Calu3 (cell line): Measurements from ENCODE around the gene CDH4. TPM values are rescaled to one million over a fixed set of nuclear protein-coding genes. Genes with fewer than 3 reads are reported as not detected.

Source experiments
- BruUV-seq: library from RNA; stranded (reverse); fragments of 400-500 nt; replicated peaks from 2 replicates; lab custom pipeline; 2021; lab: Mats Ljungman, UMichigan
- CTCF ChIA-PET: fragments of 300-600 bp; sonication (Branson Sonifier 250); formaldehyde crosslinking; loops from one replicate; lab custom pipeline; 2022; ENCODE audit warnings: antibody characterized with exemption; lab: Charles Lee
- DNase-seq: peaks from one replicate; pipeline ENCODE4 v3.0.0; 2022
- H3K27ac Mint-ChIP-seq: one replicate; pipeline ENCODE4 v1.8.0; 2022; ENCODE audit warnings: mixed read lengths; ENCODE audit not compliant: unreplicated experiment
- H3K27me3 Mint-ChIP-seq: one replicate; pipeline ENCODE4 v1.8.0; 2022; ENCODE audit warnings: mixed read lengths; ENCODE audit not compliant: unreplicated experiment
- H3K36me3 Mint-ChIP-seq: one replicate; pipeline ENCODE4 v1.8.0; 2022; ENCODE audit warnings: mild to moderate bottlenecking, moderate library complexity, mixed read lengths; ENCODE audit not compliant: insufficient read depth, unreplicated experiment
- H3K4me1 Mint-ChIP-seq: one replicate; pipeline ENCODE4 v1.8.0; 2022; ENCODE audit warnings: mild to moderate bottlenecking, low read depth, mixed read lengths; ENCODE audit not compliant: unreplicated experiment
- H3K4me3 Mint-ChIP-seq: one replicate; pipeline ENCODE4 v1.8.0; 2022; ENCODE audit warnings: mild to moderate bottlenecking, low read depth, moderate library complexity, mixed read lengths; ENCODE audit not compliant: unreplicated experiment
- H3K9me3 Mint-ChIP-seq: one replicate; pipeline ENCODE4 v1.8.0; 2022; ENCODE audit warnings: low read depth, mixed read lengths; ENCODE audit not compliant: unreplicated experiment
- intact Hi-C: fragments of 100-400 bp; cut with micrococcal nuclease; formaldehyde crosslinking; loops from one replicate; pipeline ENCODE4 v1.10.0; 2022; ENCODE audit not compliant: unreplicated experiment
- total RNA-seq: library from RNA; stranded (reverse); gene quantifications from 2 replicates; pipeline ENCODE4 v1.2.3, GENCODE V29; 2022
- TF ChIP-seq, protein P1 (sequence below): fragments of 200-600 bp; IDR thresholded peaks from one replicate; pipeline ENCODE4 v1.8.0; 2022; ENCODE audit warnings: antibody characterized with exemption; ENCODE audit not compliant: unreplicated experiment

Gene CDH4
- total RNA-seq, 1 experiment from 2014 or later, result not detected

- H3K4me3 Mint-ChIP-seq, result no peak overlapping the region
- H3K27me3 Mint-ChIP-seq, result peaks cover 19% of the 10 kb centered on the region
- CTCF ChIA-PET, result no interaction called here
- BruUV-seq, result no TSS peak
- TF ChIP-seq, protein P1, sequence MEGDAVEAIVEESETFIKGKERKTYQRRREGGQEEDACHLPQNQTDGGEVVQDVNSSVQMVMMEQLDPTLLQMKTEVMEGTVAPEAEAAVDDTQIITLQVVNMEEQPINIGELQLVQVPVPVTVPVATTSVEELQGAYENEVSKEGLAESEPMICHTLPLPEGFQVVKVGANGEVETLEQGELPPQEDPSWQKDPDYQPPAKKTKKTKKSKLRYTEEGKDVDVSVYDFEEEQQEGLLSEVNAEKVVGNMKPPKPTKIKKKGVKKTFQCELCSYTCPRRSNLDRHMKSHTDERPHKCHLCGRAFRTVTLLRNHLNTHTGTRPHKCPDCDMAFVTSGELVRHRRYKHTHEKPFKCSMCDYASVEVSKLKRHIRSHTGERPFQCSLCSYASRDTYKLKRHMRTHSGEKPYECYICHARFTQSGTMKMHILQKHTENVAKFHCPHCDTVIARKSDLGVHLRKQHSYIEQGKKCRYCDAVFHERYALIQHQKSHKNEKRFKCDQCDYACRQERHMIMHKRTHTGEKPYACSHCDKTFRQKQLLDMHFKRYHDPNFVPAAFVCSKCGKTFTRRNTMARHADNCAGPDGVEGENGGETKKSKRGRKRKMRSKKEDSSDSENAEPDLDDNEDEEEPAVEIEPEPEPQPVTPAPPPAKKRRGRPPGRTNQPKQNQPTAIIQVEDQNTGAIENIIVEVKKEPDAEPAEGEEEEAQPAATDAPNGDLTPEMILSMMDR, result no peak
- H3K27ac Mint-ChIP-seq, result no peak overlapping the region
- peaks cover 2% of the 10 kb centered on the region for H3K9me3 Mint-ChIP-seq
- H3K36me3 Mint-ChIP-seq, result no peaks in the 10 kb centered on the region
- DNase-seq, result no peak
- intact Hi-C loops, result no loop called here
- H3K4me1 Mint-ChIP-seq, result no peaks in the 10 kb centered on the region
These were observed 496.3 kb downstream of the CDH4 start for GRCh38 chr20:61748376-61748775.

- BruUV-seq, result no TSS peak
- Mint-ChIP-seq H3K36me3 (no peaks in the 10 kb centered on the region), H3K4me1 (no peaks in the 10 kb centered on the region), H3K9me3 (peaks cover 2% of the 10 kb centered on the region), H3K27me3 (peaks cover 7% of the 10 kb centered on the region), H3K27ac (no peak overlapping the region), H3K4me3 (no peak overlapping the region)
- intact Hi-C loops, result no loop called here
- DNase-seq, result no peak
- TF ChIP-seq, protein P1, result no peak
- CTCF ChIA-PET, result interaction anchor here (0.5 kb wide), 1 partner anchor 48 kb away, joined by 3 read pairs; no protein-coding TSS in a partner anchor
These were observed 497.5 kb downstream of the CDH4 start for GRCh38 chr20:61749406-61750075.

- intact Hi-C loops, result no loop called here
- Mint-ChIP-seq H3K36me3 (no peaks in the 10 kb centered on the region), H3K27me3 (peaks cover 1% of the 10 kb centered on the region), H3K9me3 (peaks cover 2% of the 10 kb centered on the region), H3K27ac (no peak overlapping the region), H3K4me1 (no peaks in the 10 kb centered on the region), H3K4me3 (no peak overlapping the region)
- TF ChIP-seq, protein P1, result no peak
- no TSS peak for BruUV-seq
- CTCF ChIA-PET, result no interaction called here
- no peak for DNase-seq
These were observed 498.0 kb downstream of the CDH4 start for GRCh38 chr20:61750093-61750492.

- Mint-ChIP-seq H3K4me1 (no peaks in the 10 kb centered on the region), H3K4me3 (no peak overlapping the region), H3K27ac (no peak overlapping the region), H3K9me3 (peaks cover 2% of the 10 kb centered on the region), H3K27me3 (no peaks in the 10 kb centered on the region), H3K36me3 (no peaks in the 10 kb centered on the region)
- TF ChIP-seq, protein P1, result no peak
- BruUV-seq, result no TSS peak
- CTCF ChIA-PET, result no interaction called here
- intact Hi-C loops, result no loop called here
- DNase-seq, result no peak
These were observed 500.5 kb downstream of the CDH4 start for GRCh38 chr20:61752576-61752975.
